DND-41 (cell line): ENCODE results near the gene NRCAM.

ENCODE experiments used
- ATAC-seq: fragments of 200-7000 bp; cut with Tn5 transposase; 3 replicates; pipeline ENCODE4 v1.9.1; 2021; ENCODE audit warnings: low read depth; ENCODE audit not compliant: insufficient read depth
- DNase-seq: peaks from one replicate; pipeline ENCODE4 v3.0.0-alpha.2; 2020
- H2AFZ ChIP-seq: 2 replicates; pipeline ENCODE4 v1.6.0; 2012; ENCODE audit warnings: low read depth, low read length
- H3K27ac ChIP-seq: 2 replicates; pipeline ENCODE4 v1.5.1; 2012; ENCODE audit warnings: low read length, inconsistent platforms
- H3K27me3 ChIP-seq: fragments of 200-600 bp; sonication (generic); 2 replicates; pipeline ENCODE4 v1.6.0; 2012; ENCODE audit warnings: low read length, mild to moderate bottlenecking, inconsistent platforms; ENCODE audit not compliant: insufficient read depth, poor library complexity
- H3K36me3 ChIP-seq: 2 replicates; pipeline ENCODE4 v1.5.1; 2012; ENCODE audit warnings: low read length, inconsistent platforms; ENCODE audit not compliant: insufficient read depth
- H3K4me1 ChIP-seq: 2 replicates; pipeline ENCODE4 v1.5.1; 2012; ENCODE audit warnings: mild to moderate bottlenecking, low read length; ENCODE audit not compliant: insufficient read depth
- H3K4me2 ChIP-seq: 2 replicates; pipeline ENCODE4 v1.6.0; 2012; ENCODE audit warnings: mild to moderate bottlenecking, moderate library complexity, low read length, inconsistent platforms; ENCODE audit not compliant: insufficient read depth
- H3K4me3 ChIP-seq, 2 experiments: fragments of 200-600 bp in 1 of 2; shearing (Covaris generic) in 1 of 2; 2 replicates each; pipeline ENCODE4 v1.5.1; 2012 to 2016; ENCODE audit warnings: inconsistent platforms in 2 of 2, low read length in 2 of 2, mild to moderate bottlenecking in 2 of 2, low read depth in 1 of 2, moderate library complexity in 1 of 2
- H3K79me2 ChIP-seq: 2 replicates; pipeline ENCODE4 v1.6.0; 2012; ENCODE audit warnings: low read length, inconsistent platforms; ENCODE audit not compliant: insufficient read depth
- H3K9ac ChIP-seq: 2 replicates; pipeline ENCODE4 v1.6.0; 2012; ENCODE audit warnings: low read depth, mild to moderate bottlenecking, inconsistent platforms, low read length, moderate library complexity
- H3K9me3 ChIP-seq: 2 replicates; pipeline ENCODE4 v1.5.1; 2012; ENCODE audit warnings: low read length, moderate library complexity, mild to moderate bottlenecking, inconsistent platforms; ENCODE audit not compliant: insufficient read depth, severe bottlenecking
- H4K20me1 ChIP-seq: 2 replicates; pipeline ENCODE4 v1.6.0; 2012; ENCODE audit warnings: low read length; ENCODE audit not compliant: insufficient read depth
- EZH2 ChIP-seq: IDR thresholded peaks from 3 replicates; pipeline ENCODE4 v1.6.1; 2012; ENCODE audit warnings: borderline replicate concordance, low read depth, mild to moderate bottlenecking, moderate library complexity, low read length, inconsistent platforms; ENCODE audit not compliant: severe bottlenecking
- TF ChIP-seq, protein P1 (sequence below): IDR thresholded peaks from 2 replicates; pipeline ENCODE4 v1.5.1; 2012; ENCODE audit warnings: borderline replicate concordance, low read length, moderate library complexity, mild to moderate bottlenecking; ENCODE audit not compliant: poor library complexity, severe bottlenecking; ENCODE audit errors: extremely low read depth

The NRCAM gene

GRCh38 chr7:108449521-108449920 is 6.7 kb downstream of the NRCAM start:
- Histone ChIP-seq H3K4me2 (no peak overlapping the region), H3K9me3 (no peaks in the 10 kb centered on the region), H3K36me3 (no peaks in the 10 kb centered on the region), H2AFZ (no peak overlapping the region), H3K4me3 (no peak overlapping the region), H3K4me1 (no peaks in the 10 kb centered on the region), H3K79me2 (no peaks in the 10 kb centered on the region), H4K20me1 (no peaks in the 10 kb centered on the region), H3K27me3 (no peaks in the 10 kb centered on the region), H3K9ac (no peak overlapping the region), H3K27ac (no peak overlapping the region)
- ATAC-seq (no peak), DNase-seq (no peak)
- no peak for TF ChIP-seq EZH2
- TF ChIP-seq, protein P1, sequence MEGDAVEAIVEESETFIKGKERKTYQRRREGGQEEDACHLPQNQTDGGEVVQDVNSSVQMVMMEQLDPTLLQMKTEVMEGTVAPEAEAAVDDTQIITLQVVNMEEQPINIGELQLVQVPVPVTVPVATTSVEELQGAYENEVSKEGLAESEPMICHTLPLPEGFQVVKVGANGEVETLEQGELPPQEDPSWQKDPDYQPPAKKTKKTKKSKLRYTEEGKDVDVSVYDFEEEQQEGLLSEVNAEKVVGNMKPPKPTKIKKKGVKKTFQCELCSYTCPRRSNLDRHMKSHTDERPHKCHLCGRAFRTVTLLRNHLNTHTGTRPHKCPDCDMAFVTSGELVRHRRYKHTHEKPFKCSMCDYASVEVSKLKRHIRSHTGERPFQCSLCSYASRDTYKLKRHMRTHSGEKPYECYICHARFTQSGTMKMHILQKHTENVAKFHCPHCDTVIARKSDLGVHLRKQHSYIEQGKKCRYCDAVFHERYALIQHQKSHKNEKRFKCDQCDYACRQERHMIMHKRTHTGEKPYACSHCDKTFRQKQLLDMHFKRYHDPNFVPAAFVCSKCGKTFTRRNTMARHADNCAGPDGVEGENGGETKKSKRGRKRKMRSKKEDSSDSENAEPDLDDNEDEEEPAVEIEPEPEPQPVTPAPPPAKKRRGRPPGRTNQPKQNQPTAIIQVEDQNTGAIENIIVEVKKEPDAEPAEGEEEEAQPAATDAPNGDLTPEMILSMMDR, result no peak

DNA sequence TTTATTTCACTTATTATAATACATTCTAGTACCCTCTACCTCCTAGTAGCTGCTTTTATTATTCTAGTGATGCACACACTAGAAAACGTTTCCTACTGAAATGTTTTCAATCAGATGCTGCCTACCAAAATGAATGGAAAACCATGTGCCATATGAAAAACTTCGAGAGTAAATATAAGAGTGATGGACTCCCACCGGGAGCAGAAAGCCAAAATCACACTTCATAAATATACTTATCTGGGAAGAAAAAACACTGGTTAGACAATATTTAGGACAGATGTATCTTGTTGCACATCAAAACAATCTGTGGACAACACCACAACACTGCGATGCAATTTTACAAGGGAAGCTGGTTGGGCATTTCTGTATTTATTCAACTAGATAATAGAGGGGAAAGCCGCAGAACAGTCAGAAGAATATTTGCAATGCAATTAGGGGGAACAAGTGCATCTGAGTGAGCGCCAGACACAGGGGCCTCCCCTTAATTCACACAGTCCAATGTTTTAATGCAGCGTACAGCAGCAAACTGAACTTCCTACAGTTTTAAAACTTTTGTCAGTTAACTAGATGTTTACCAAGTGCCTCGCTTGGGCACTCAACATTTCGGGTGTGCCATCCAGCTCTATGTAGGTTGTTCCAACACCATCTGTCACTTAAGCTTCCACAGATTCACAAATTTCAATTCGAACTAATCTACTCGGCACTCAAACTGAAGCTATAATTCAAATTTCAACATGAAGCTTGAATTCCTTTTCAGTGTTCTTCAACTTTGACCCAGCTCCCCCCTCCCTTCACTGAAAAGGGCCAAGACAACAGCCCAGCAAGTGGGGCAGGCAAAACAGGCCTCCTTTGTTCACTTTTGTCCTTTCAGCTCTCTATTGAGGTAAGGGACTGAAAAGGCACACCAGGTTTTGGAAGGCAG is 7.4 kb downstream of the NRCAM start:
- no peak overlapping the region for H2AFZ ChIP-seq
- H3K9ac ChIP-seq, result no peak overlapping the region
- no peaks in the 10 kb centered on the region for H4K20me1 ChIP-seq
- TF ChIP-seq, protein P1, result no peak
- TF ChIP-seq EZH2, result no peak
- no peaks in the 10 kb centered on the region for H3K4me1 ChIP-seq
- no peak overlapping the region for H3K4me3 ChIP-seq
- H3K4me2 ChIP-seq, result no peak overlapping the region
- no peak overlapping the region for H3K27ac ChIP-seq
- H3K36me3 ChIP-seq, result no peaks in the 10 kb centered on the region
- no peaks in the 10 kb centered on the region for H3K27me3 ChIP-seq
- ATAC-seq (no peak), DNase-seq (no peak)
- H3K79me2 ChIP-seq, result no peaks in the 10 kb centered on the region
- no peaks in the 10 kb centered on the region for H3K9me3 ChIP-seq

DNA sequence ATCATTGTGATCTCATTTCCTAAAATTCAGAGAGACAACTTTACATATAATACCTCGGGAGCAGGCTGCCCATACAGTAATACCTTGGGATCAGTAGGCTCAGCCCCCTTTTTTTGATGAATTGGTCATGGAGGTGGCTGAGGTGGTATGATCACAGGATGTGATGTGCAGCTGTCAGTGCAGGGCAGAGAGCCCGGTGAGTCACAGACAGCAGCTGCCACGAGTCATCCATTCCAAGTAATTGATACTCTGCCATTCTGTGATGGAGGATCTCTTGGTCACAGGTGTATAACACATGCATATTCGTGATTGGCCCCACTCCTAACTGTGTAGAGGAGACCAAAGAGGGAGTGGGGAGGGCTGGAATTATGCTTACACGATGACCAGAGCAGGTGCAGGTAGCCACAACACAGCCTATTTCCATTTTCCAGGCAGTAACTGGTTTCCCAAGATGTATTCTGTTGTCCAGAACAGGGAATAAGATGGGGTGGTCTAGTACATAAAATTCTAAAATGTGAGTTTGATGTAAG is 14.1 kb downstream of the NRCAM start:
- ATAC-seq, result no peak
- Histone ChIP-seq H3K9me3 (no peaks in the 10 kb centered on the region), H2AFZ (no peak overlapping the region), H3K4me1 (no peaks in the 10 kb centered on the region), H3K27ac (no peak overlapping the region), H3K36me3 (no peaks in the 10 kb centered on the region), H3K4me2 (no peak overlapping the region), H3K79me2 (no peaks in the 10 kb centered on the region), H3K9ac (no peak overlapping the region), H4K20me1 (no peaks in the 10 kb centered on the region), H3K27me3 (peaks cover 2% of the 10 kb centered on the region), H3K4me3 (no peak overlapping the region)
- TF ChIP-seq, protein P1, result no peak
- no peak for TF ChIP-seq EZH2
- no peak for DNase-seq
